GM12878 (cell line): ENCODE measurements around the gene PCNX1. TPM values are rescaled to one million over a fixed set of nuclear protein-coding genes. Genes with fewer than 3 reads are reported as not detected.

Source experiments
- ATAC-seq: fragments of 200-7000 bp; cut with Tn5 transposase; 3 replicates; pipeline ENCODE4 v1.9.1; 2020; ENCODE audit warnings: mild to moderate bottlenecking, moderate library complexity
- BruUV-seq: library from RNA; stranded (reverse); fragments of 400-500 nt; replicated peaks from 2 replicates; lab custom pipeline; 2021; lab: Mats Ljungman, UMichigan
- CTCF ChIA-PET: fragments of 300-600 bp; sonication (Branson Sonifier 250); formaldehyde crosslinking; extraction: SDS; loops from one replicate; lab custom pipeline; 2021; ENCODE audit warnings: inconsistent platforms; lab: Yijun Ruan, JAX
- POLR2A ChIA-PET: fragments of 350-600 bp; formaldehyde crosslinking; extraction: SDS; loops from one replicate; lab custom pipeline; 2021; ENCODE audit warnings: inconsistent platforms; lab: Charles Lee
- RAD21 ChIA-PET: fragments of 300-600 bp; sonication (Branson Sonifier 250); formaldehyde crosslinking; loops from one replicate; lab custom pipeline; 2023; ENCODE audit warnings: antibody characterized with exemption; ENCODE audit not compliant: unreplicated experiment; lab: Charles Lee
- SMC1A ChIA-PET: fragments of 300-600 bp; sonication (Branson Sonifier 250); formaldehyde crosslinking; loops from one replicate; lab custom pipeline; 2023; ENCODE audit not compliant: unreplicated experiment, uncharacterized antibody; lab: Charles Lee
- DNase-seq: peaks from one replicate; pipeline ENCODE4 v3.0.0-alpha.2; 2011; ENCODE audit warnings: low read depth, low spot score
- FAIRE-seq: peaks from 3 replicates; lab custom pipeline; 2011; peaks lifted over from hg19 to GRCh38; lab: Jason Lieb, UNC
- H2AFZ ChIP-seq: 2 replicates; pipeline ENCODE4 v1.6.0; 2011; ENCODE audit warnings: low read depth, low read length, control low read depth; ENCODE audit not compliant: control insufficient read depth
- H3K27ac ChIP-seq: 2 replicates; pipeline ENCODE4 v1.5.1; 2011; ENCODE audit warnings: control low read depth; ENCODE audit not compliant: control insufficient read depth, insufficient read depth
- H3K27me3 ChIP-seq, 2 experiments: replicated peaks in 1 of 2; 2 replicates each; pipeline versions ENCODE4 v1.6.0 to v1.6.1; 2011; ENCODE audit warnings: low read length in 1 of 2; ENCODE audit not compliant: control insufficient read depth in 2 of 2, insufficient read depth in 2 of 2
- H3K36me3 ChIP-seq, 2 experiments: 2 replicates each; pipeline ENCODE4 v1.5.1; 2011; ENCODE audit warnings: low read length in 1 of 2; ENCODE audit not compliant: control insufficient read depth in 2 of 2, insufficient read depth in 2 of 2
- H3K4me1 ChIP-seq: 2 replicates; pipeline ENCODE4 v1.6.1; 2011; ENCODE audit warnings: mild to moderate bottlenecking, low read length, moderate library complexity, mixed read lengths; ENCODE audit not compliant: control insufficient read depth, insufficient read depth
- H3K4me2 ChIP-seq: 2 replicates; pipeline ENCODE4 v1.6.0; 2011; ENCODE audit warnings: control low read depth; ENCODE audit not compliant: control insufficient read depth, insufficient read depth
- H3K4me3 ChIP-seq: fragments of 200-600 bp; sonication (generic); 2 replicates; pipeline ENCODE4 v1.5.1; 2016
- H3K79me2 ChIP-seq: 2 replicates; pipeline ENCODE4 v1.6.0; 2011; ENCODE audit warnings: low read length; ENCODE audit not compliant: control insufficient read depth, insufficient read depth
- H3K9ac ChIP-seq: 2 replicates; pipeline ENCODE4 v1.8.0; 2011; ENCODE audit warnings: low read length, control low read depth, mixed read lengths; ENCODE audit not compliant: control insufficient read depth, insufficient read depth
- H3K9me3 ChIP-seq: replicated peaks from 3 replicates; pipeline ENCODE4 v1.5.1; 2011; ENCODE audit warnings: mild to moderate bottlenecking, low read length; ENCODE audit not compliant: control insufficient read depth, insufficient read depth
- H4K20me1 ChIP-seq: 2 replicates; pipeline ENCODE4 v1.6.0; 2011; ENCODE audit not compliant: control insufficient read depth, insufficient read depth
- ASH2L ChIP-seq: fragments of 300-600, 200-600 bp; sonication (generic); IDR thresholded peaks from 2 replicates; pipeline ENCODE4 v1.6.1; 2017; ENCODE audit warnings: low read depth, mild to moderate bottlenecking, borderline replicate concordance
- CBFB ChIP-seq: IDR thresholded peaks from 2 replicates; pipeline ENCODE4 v1.6.1; 2016; ENCODE audit warnings: antibody characterized with exemption, low read depth
- FOXM1 ChIP-seq: IDR thresholded peaks from 2 replicates; pipeline ENCODE4 v1.6.1; 2012; ENCODE audit warnings: low read depth, mild to moderate bottlenecking, inconsistent platforms, low read length, moderate library complexity
- HDGF ChIP-seq: fragments of 450-650 bp; IDR thresholded peaks from 2 replicates; pipeline ENCODE4 v1.6.1; 2016; ENCODE audit warnings: antibody characterized with exemption
- PKNOX1 ChIP-seq: fragments of 450-650 bp; IDR thresholded peaks from 2 replicates; pipeline ENCODE4 v1.6.1; 2016; ENCODE audit warnings: mild to moderate bottlenecking
- SREBF1 ChIP-seq: IDR thresholded peaks from 2 replicates; pipeline ENCODE4 v1.6.1; 2012; ENCODE audit warnings: mild to moderate bottlenecking, low read length
- USF2 ChIP-seq: IDR thresholded peaks from 2 replicates; pipeline ENCODE4 v1.6.1; 2011; ENCODE audit warnings: low read depth, low read length, improper control_type of control experiment, borderline replicate concordance
- WGBS: methylation state at CpG from one replicate; pipeline ENCODE4 v1.1.6; 2016; ENCODE audit warnings: low lambda C conversion rate; ENCODE audit not compliant: insufficient replicate concordance, insufficient coverage; ENCODE audit errors: missing lambda C conversion rate; 5-methylcytosine and 5-hydroxymethylcytosine counted together
- in situ Hi-C: fragments of 300-500 bp; cut with MboI; formaldehyde crosslinking; loops from 9 replicates; pipeline ENCODE4 v1.14.3; 2018; ENCODE audit warnings: mixed read lengths
- intact Hi-C: fragments of 100-400 bp; cut with micrococcal nuclease; formaldehyde crosslinking; loops from one replicate; pipeline ENCODE4 v1.14.2; 2022; ENCODE audit not compliant: unreplicated experiment
- polyA plus RNA-seq, 11 experiments: library from polyadenylated mRNA; depleted of rRNA in 4 of 11; unstranded in 6 of 11; stranded (reverse) in 5 of 11; fragments of >200 nt; fragmentation: Nextera tagmentation in 4 of 11; fragmentation: Illumina TruSeq in 1 of 11; extraction: Ambion mirVana in 4 of 11; extraction: Trizol in 1 of 11; gene quantifications; 1 replicate in 1 of 11; 2 replicates in 10 of 11; pipeline versions ENCODE4 v1.2.1 to v1.2.3, GENCODE V29; 2011 to 2016; ENCODE audit warnings: inconsistent platforms in 2 of 11, missing spikeins in 2 of 11, low read depth in 1 of 11
- total RNA-seq, 4 experiments: library from RNA; depleted of rRNA in 3 of 4; stranded (reverse); fragments of >200 nt in 3 of 4; fragmentation: Illumina TruSeq in 1 of 4; extraction: Trizol in 1 of 4; gene quantifications; 2 replicates each; pipeline versions ENCODE4 v1.2.1 to v1.2.3, GENCODE V29; 2013 to 2021
- TF ChIP-seq, protein P1 (sequence below): fragments of 450-650 bp; conservative IDR thresholded peaks from 2 replicates; pipeline ENCODE4 v1.6.1; 2017; ENCODE audit warnings: mild to moderate bottlenecking, moderate library complexity
- TF ChIP-seq, protein P2 (sequence below): fragments of 450-650 bp; IDR thresholded peaks from 2 replicates; pipeline ENCODE4 v1.6.1; 2017; ENCODE audit warnings: mild to moderate bottlenecking, moderate library complexity

Gene PCNX1
- total and polyA plus RNA-seq, 10 of the 15 experiments (the other 5 are each of a cell fraction or from before 2014, with no cell fraction given), result 4.6 to 53.9 (median 20.5) TPM

DNA sequence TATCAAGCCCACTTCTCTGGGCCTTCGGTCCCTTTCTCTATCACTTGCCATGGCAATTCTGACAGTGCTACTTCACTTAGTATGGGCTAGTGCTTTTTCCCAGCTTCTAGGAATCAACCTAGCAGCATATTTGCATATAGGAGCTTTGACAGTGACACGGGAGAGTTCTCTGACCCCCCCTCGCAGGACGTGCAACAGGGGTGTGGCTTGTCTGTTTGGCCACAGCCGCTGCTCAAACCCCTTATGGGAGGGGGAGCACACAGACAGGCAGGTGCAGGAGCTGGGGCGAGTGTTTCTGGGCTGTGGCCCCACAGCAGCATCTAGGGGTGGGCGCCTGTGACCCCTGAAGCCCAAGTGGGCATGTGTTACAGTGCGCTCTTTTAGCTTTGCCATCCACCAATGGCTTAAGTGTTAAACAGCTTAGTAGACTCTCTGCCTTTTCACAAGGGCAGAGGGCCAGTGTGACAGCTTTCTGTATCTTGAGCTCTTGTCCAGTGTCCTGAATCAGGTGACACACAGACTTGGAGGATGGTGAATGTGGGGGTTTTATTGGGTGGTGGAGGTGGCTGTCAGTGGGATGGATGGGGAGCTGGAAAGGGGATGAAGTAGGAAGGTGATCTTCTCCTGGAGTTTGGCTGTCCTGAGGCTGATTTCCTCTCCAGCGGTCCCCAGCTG is 229.3 kb downstream of the PCNX1 start (continued):
- no peak for TF ChIP-seq USF2
- no peak for TF ChIP-seq ASH2L
- TF ChIP-seq, protein P1, sequence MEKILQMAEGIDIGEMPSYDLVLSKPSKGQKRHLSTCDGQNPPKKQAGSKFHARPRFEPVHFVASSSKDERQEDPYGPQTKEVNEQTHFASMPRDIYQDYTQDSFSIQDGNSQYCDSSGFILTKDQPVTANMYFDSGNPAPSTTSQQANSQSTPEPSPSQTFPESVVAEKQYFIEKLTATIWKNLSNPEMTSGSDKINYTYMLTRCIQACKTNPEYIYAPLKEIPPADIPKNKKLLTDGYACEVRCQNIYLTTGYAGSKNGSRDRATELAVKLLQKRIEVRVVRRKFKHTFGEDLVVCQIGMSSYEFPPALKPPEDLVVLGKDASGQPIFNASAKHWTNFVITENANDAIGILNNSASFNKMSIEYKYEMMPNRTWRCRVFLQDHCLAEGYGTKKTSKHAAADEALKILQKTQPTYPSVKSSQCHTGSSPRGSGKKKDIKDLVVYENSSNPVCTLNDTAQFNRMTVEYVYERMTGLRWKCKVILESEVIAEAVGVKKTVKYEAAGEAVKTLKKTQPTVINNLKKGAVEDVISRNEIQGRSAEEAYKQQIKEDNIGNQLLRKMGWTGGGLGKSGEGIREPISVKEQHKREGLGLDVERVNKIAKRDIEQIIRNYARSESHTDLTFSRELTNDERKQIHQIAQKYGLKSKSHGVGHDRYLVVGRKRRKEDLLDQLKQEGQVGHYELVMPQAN, result no peak
- no peak for TF ChIP-seq CBFB
- TF ChIP-seq HDGF, result no peak
- no peak for TF ChIP-seq FOXM1

- ATAC-seq, result no peak
- DNase-seq, result no peak
- H3K4me3 ChIP-seq, result no peak overlapping the region
- in situ Hi-C loops, result loop anchor here (10.0 kb wide), 1 partner anchor 267 kb away; no protein-coding TSS in a partner anchor
- H3K27me3 ChIP-seq, result no peaks in the 10 kb centered on the region
- no peak overlapping the region for H3K27ac ChIP-seq
- no peaks in the 10 kb centered on the region; the same call in 2 of the 3 replicates for H3K9me3 ChIP-seq
- H2AFZ ChIP-seq, result no peak overlapping the region
- RAD21 ChIA-PET, result interaction anchor here (0.8 to 7.9 kb wide), 8 partner anchors 41 to 717 kb away, joined by 3 to 56 read pairs (median 3); no protein-coding TSS in a partner anchor
- H4K20me1 ChIP-seq, result no peaks in the 10 kb centered on the region
- CTCF ChIA-PET, result interaction anchor here (0.5 to 10.4 kb wide), 38 partner anchors 9 to 717 kb away, joined by 3 to 202 read pairs (median 4); no protein-coding TSS in a partner anchor
- H3K36me3 ChIP-seq, result no peaks in the 10 kb centered on the region
- SMC1A ChIA-PET, result interaction anchor here (0.6 to 12.6 kb wide), 15 partner anchors 23 to 717 kb away, joined by 3 to 230 read pairs (median 3); no protein-coding TSS in a partner anchor
- WGBS, result 30% methylated on average over 5 of the region's 5 CpGs
- BruUV-seq, result no TSS peak
- POLR2A ChIA-PET, result interaction anchor here (0.6 kb wide), 1 partner anchor 24 kb away, joined by 3 read pairs; no protein-coding TSS in a partner anchor
- FAIRE-seq, result no peak
- intact Hi-C loops, result no loop called here
- peaks cover 14% of the 10 kb centered on the region for H3K4me1 ChIP-seq
- no peak overlapping the region for H3K9ac ChIP-seq
- no peaks in the 10 kb centered on the region for H3K79me2 ChIP-seq
- no peak overlapping the region for H3K4me2 ChIP-seq
- TF ChIP-seq, protein P2, sequence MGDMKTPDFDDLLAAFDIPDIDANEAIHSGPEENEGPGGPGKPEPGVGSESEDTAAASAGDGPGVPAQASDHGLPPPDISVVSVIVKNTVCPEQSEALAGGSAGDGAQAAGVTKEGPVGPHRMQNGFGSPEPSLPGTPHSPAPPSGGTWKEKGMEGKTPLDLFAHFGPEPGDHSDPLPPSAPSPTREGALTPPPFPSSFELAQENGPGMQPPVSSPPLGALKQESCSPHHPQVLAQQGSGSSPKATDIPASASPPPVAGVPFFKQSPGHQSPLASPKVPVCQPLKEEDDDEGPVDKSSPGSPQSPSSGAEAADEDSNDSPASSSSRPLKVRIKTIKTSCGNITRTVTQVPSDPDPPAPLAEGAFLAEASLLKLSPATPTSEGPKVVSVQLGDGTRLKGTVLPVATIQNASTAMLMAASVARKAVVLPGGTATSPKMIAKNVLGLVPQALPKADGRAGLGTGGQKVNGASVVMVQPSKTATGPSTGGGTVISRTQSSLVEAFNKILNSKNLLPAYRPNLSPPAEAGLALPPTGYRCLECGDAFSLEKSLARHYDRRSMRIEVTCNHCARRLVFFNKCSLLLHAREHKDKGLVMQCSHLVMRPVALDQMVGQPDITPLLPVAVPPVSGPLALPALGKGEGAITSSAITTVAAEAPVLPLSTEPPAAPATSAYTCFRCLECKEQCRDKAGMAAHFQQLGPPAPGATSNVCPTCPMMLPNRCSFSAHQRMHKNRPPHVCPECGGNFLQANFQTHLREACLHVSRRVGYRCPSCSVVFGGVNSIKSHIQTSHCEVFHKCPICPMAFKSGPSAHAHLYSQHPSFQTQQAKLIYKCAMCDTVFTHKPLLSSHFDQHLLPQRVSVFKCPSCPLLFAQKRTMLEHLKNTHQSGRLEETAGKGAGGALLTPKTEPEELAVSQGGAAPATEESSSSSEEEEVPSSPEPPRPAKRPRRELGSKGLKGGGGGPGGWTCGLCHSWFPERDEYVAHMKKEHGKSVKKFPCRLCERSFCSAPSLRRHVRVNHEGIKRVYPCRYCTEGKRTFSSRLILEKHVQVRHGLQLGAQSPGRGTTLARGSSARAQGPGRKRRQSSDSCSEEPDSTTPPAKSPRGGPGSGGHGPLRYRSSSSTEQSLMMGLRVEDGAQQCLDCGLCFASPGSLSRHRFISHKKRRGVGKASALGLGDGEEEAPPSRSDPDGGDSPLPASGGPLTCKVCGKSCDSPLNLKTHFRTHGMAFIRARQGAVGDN, result no peak
- TF ChIP-seq SREBF1, result no peak
- no peak for TF ChIP-seq PKNOX1
Observed at GRCh38 chr14:71137536-71138447, 230.5 kb downstream of the PCNX1 start.
